ENCODE measurements around the gene B4GALT2. TPM values are rescaled to one million over a fixed set of nuclear protein-coding genes. Genes with fewer than 3 reads are reported as not detected.

Gene B4GALT2
- total and polyA plus RNA-seq, 2 donors (not counting 1 experiment from before 2014, with no cell fraction given): 4.6 to 6.5 TPM

DNA sequence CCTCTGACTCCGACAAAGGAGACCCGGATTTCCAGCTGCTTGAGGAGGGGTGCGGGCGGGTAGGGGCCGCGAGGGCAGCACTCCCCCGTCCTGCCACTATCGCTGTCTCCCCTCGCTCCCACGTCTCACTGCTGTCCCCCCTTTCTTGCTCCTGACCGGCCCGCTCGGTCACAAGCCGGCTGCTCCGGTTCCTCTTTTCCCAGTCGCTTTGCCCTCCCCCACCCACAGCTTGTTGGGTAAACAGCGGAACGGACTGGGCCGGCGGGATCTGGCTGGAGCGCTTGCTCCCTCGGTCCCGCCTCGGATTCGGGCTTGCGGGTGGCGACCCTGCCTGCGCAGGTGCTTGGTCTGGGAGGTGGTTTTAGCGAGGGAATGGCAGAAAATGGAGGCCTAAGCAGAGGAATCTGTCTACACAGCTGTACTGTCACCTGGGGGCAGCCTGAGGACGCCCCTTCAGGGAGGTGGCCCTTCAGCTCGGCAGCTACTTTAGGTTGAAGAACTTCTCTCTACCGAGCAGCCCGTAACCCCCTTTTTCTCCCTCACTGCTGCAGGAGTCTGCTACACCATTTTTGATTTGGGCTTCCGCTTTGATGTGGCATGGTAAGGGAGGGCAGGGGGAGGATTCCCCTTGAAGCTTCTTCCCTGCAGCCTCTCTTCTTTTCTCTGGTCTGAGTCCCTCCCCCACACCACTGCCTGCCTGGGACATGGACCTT is 3.6 kb upstream of the B4GALT2 start:
- peaks cover 0 to 33% of the 10 kb centered on the region in 2 experiments for H3K36me3 ChIP-seq (replicated peaks in 1 of 2; ENCODE audit: control extremely low read depth in 1 of 2, control insufficient read depth in 1 of 2, extremely low read depth in 1 of 2, insufficient read depth in 2 of 2, low read length in 1 of 2)
- no peaks in the 10 kb centered on the region for H3K9me3 Mint-ChIP-seq (ENCODE audit: insufficient read depth)
- H3K27ac Mint-ChIP-seq: peak overlapping the region; percentile 97
- no peaks in the 10 kb centered on the region for H3K9me3 ChIP-seq (ENCODE audit: control extremely low read depth in 1 of 3, control insufficient read depth in 2 of 3, insufficient read depth in 1 of 3, low read length in 2 of 3)
- peak overlapping the region; percentile 95 for H3K4me2 ChIP-seq (replicated peaks; ENCODE audit: low read depth, low read length, poor library complexity, severe bottlenecking)
- peaks cover 44% of the 10 kb centered on the region for H4K20me1 ChIP-seq (ENCODE audit: control insufficient read depth, insufficient read depth, low read length, poor library complexity, severe bottlenecking)
- H3K4me1 Mint-ChIP-seq: peaks cover 68% of the 10 kb centered on the region
- no peaks in the 10 kb centered on the region for H3K27me3 ChIP-seq (replicated peaks in 1 of 4; ENCODE audit: control extremely low read depth in 1 of 4, control insufficient read depth in 3 of 4, insufficient read depth in 4 of 4, low read length in 3 of 4)
- H3K4me1 ChIP-seq (ENCODE audit: control insufficient read depth in 2 of 2, insufficient read depth in 2 of 2, low read length in 2 of 2): peaks cover 38 to 64% of the 10 kb centered on the region in 2 donors
- intact Hi-C loops (cut with micrococcal nuclease): loop anchor here (1.0 to 10.0 kb wide), 3 partner anchors 55 to 1521 kb away; partner anchors contain the start of genes PPCS, ST3GAL3 and ZMYND12
- H3K9ac ChIP-seq (ENCODE audit: low read length): peak overlapping the region; percentile 91
- ChIA-PET POLR2A (interaction anchor here (0.6 to 1.8 kb wide), 4 partner anchors 15 to 1872 kb away, joined by 3 to 5 read pairs (median 4); partner anchors contain the start of genes ARMH1 and TMEM53), CTCF (interaction anchor here (0.8 to 2.3 kb wide), 6 partner anchors 15 to 61 kb away, joined by 3 to 10 read pairs (median 5); partner anchors contain the start of gene IPO13)
- peak overlapping the region; percentile 89 to 96 for H3K27ac ChIP-seq (ENCODE audit: low read length in 2 of 2)
- H3K27me3 Mint-ChIP-seq: no peaks in the 10 kb centered on the region
- TF ChIP-seq EZH2 (IDR thresholded peaks at IDR 0.05; ENCODE audit: borderline replicate concordance, insufficient read depth, low read depth, low read length, poor library complexity, severe bottlenecking): no peak
- no peak for TF ChIP-seq CTCF (IDR thresholded peaks at IDR 0.05)
- DNase-seq (peak; percentile 76), ATAC-seq (ENCODE audit: low read depth) (peak; percentile 13)
- H3K79me2 ChIP-seq (ENCODE audit: control insufficient read depth, insufficient read depth, low read length): peaks cover 35% of the 10 kb centered on the region
- H3K4me3 Mint-ChIP-seq: peak overlapping the region; percentile 97
- 0% methylated on average over 23 of the region's 34 CpGs for WGBS (ENCODE audit: insufficient coverage)
- H3K4me3 ChIP-seq (ENCODE audit: control extremely low read depth in 1 of 5, extremely low read depth in 1 of 5, insufficient read depth in 1 of 5, low read depth in 2 of 5, low read length in 4 of 5): peak overlapping the region; percentile 79 to 97 (median 89)
- H2AFZ ChIP-seq (ENCODE audit: insufficient read depth, low read depth, low read length, poor library complexity, severe bottlenecking): peak overlapping the region; percentile 91
